Activated CD4-positive, CD25-positive, alpha-beta regulatory T cell treated with anti-CD3 and anti-CD28 coated beads, Interleukin-2, amount 50 U/mL, for 72 hours (primary cell): ENCODE data around the gene ZNF718.
"Not testable (repeated sequence)": the region's sequence is repeated elsewhere in the genome, so short reads cannot be mapped to it uniquely, and the experiment has no call there.

Source experiments
- DNase-seq: peaks from one replicate; pipeline ENCODE4 v3.0.0; 2021

The ZNF718 gene

GRCh38 chr4:161496-162284 lies 37.4 kb downstream of the ZNF718 start:
- DNase-seq = no peak

DNA sequence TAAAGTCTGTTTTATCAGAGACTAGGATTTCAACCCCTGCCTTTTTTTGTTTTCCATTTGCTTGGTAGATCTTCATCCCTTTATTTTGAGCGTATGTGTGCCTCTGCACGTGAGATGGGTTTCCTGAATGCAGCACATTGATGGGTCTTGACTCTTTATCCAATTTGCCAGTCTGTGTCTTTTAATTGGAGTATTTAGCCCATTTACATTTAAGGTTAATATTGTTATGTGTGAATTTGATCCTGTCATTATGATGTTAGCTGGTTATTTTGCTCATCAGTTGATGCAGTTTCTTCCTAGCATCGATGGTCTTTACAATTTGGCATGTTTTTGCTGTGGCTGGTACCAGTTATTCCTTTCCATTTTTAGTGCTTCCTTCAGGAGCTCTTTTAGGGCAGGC lies 45.3 kb downstream of the ZNF718 start:
- not testable (repeated sequence) for DNase-seq

- DNase-seq = not testable (repeated sequence)
Observed at GRCh38 chr4:171318-171717, 47.0 kb downstream of the ZNF718 start.

GRCh38 chr4:173666-174314 lies 49.5 kb downstream of the ZNF718 start:
- no peak for DNase-seq

DNA sequence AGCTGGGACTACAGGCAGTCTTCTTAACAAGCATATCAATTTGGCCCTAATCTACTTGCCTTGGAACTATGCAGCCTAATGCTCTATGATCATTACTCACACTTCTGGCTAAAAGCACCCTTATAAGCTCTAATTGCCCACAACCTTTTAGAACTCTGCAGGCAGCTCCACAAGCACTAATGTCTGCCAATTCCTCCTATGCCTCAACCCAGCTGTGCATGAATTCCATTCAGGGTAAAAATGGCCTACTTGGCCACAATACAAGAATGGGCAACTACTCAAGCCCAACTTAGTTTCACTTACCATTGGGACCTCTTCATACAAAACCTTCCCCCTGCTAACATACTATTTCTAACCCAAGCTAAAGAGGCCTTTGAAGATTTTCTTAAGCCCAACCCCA lies 51.7 kb downstream of the ZNF718 start:
- no peak for DNase-seq

- DNase-seq = no peak
Observed at GRCh38 chr4:176995-177394, 52.7 kb downstream of the ZNF718 start.

DNA sequence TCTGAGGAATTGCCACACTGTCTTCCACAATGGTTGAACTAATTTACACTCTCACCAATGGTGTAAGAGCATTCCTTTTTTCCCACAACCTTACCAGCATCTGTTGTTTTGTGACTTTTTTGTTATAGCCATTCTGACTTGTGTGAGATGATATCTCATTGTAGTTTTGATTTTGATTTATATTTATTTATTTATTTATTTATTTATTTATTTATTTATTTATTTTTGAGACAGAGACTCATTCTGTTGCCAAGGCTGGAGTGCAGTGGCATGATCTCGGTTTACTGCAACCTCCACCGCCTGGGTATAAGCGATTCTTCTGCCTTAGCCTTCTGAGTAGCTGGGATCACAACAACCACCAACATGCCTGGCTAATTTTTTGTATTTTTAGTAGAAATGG lies 57.9 kb downstream of the ZNF718 start:
- DNase-seq = not testable (repeated sequence)

DNA sequence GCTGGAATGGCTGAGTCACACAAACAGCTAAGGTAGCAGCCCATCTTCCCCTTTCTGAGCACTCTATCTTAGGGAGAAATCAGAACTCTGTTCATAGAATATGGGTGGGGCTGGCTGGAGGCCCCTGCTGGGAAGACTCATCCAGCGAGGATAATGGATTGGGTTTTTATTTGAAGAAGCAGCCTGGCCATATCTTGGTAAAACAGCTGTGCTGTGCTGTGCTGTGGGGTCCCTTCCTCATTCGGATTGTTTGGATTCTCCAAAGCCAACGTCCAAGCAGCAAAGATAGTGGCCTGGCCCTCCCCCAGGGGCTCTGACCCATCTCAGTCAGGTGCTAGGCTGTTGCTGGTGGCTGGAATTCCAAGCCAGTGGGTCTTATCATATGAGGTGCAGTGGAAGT lies 63.8 kb downstream of the ZNF718 start:
- DNase-seq = no peak

GRCh38 chr4:195159-195558 lies 70.9 kb downstream of the ZNF718 start:
- not testable (repeated sequence) for DNase-seq

DNA sequence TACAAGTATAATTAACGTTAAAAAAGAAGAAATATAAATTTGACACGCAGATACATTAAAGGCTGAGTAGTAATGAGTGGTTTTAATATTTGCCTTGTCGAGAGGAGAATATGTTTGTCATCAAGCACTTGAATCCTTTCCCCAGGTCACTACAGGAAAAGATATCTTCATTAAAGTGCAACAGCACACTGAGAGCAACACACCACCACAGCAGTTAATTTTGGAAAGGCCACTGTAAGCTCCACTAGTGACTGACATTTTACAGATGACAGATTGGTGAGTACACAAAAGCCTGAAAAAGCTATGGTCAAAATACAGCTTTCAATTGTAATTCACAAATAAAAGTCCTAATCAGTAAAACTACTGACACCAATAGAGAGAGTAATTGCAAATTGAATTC lies 76.6 kb downstream of the ZNF718 start:
- DNase-seq = no peak

GRCh38 chr4:202822-203221 lies 78.5 kb downstream of the ZNF718 start:
- not testable (repeated sequence) for DNase-seq

- no peak for DNase-seq
Observed at GRCh38 chr4:205097-205756, 80.9 kb downstream of the ZNF718 start.

DNA sequence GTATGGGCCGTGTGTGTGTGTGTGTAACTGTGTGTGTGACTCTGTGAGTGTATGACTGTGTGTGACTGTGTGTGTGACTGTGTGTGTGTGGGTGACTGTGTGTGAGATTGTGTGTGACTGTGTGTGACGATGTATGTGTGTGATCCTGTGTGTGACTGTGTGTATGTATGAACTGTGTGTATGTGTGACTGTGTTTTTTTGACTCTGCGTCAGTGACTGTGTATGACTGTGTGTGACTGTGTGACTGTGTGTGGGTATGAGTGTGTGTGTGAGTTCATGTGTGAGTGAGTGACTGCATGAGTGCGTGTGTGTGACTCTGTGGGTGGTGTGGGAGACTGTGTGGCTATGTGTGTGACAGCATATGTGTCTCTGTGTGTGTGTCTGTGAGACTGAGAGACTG lies 81.8 kb downstream of the ZNF718 start:
- no peak for DNase-seq

GRCh38 chr4:208416-209096 lies 84.3 kb downstream of the ZNF718 start:
- not testable (repeated sequence) for DNase-seq

DNA sequence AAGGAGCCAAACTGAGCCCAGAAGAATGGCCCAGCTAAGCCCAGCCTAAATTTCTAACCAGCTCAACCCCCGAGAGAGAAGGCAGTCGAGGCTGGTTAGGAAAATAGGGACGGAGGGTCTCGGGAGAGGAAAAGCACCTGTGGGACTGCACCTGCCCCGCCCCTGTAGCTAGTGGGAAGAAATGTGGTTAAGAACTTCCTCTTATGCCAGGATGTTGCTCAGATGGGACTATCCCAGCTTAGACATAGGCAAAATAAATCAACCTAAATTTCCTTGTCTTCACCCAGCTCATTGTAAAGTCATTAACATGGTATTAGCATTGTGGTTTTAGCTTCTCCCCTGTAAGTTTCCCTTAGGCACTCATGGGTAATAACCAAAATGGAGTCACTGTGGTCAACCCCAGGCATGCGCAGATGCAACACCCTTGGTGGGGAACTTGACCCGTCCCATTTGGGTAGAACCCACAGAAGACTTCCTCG lies 86.8 kb downstream of the ZNF718 start:
- no peak for DNase-seq

DNA sequence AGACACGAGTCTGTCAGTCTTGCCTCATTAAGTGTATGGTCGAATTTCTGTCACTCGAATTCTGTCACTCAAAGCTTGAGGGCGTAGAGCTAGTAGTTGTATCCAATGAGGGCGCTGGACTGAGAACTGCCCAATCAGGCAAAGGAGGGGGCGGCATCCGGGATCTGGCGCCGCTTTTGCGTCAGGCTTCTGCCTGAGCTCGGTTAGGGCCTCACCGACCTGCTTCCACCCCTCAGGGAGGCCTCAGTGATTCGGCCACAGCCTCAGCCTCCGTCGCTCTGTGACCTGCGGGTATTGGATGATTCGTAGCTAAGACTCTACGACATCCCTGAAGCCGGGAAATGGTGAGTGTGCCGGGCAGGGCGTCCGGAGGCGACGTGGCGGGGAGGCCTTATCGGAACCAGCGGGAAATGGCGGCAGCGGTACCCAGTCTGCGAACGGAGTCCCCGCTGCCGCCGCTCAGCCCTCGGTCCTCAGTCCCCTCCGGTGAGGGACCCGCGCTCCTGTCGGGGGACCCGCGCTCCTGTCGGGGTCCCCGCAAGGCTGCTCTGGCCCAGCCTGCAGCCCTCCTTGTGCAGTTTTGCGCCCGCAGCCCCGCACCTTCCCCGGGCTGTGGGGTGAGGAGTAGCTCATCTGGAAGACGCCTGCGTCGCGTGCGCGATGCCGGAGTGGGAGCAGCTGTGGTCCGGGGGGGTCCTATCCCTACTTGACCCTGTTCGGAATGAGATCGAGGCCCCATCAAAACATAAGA lies 88.3 kb downstream of the ZNF718 start:
- no peak for DNase-seq

DNA sequence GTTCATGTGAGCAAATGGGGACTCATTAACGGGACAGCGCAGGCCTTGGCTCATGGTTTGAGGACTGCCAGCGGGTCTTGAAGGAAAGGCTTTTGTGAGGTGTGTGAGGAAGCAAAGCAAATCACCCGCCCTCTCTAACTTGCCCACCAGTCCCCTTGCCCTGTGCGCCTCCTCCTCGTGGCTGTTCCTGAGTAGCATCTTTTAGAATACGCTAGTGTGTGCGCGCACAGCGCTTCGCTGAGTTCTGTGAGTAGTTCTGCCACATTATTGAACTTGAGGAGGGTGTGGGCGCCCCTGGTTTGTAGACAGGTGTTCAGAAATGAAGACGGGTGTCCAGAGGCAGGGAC lies 88.9 kb downstream of the ZNF718 start:
- DNase-seq = not testable (repeated sequence)
